NCI-H1092 treated with DMSO at 0.1 percent for 48 hours (cell line): ENCODE measurements around the gene XPOT.

ENCODE experiments used
- DNase-seq: peaks from one replicate; lab custom pipeline; 2025; lab: John Stamatoyannopoulos, UW

The XPOT gene

GRCh38 chr12:64427988-64428387 is 23.8 kb downstream of the XPOT start:
- no peak for DNase-seq

- DNase-seq: no peak
Measured at GRCh38 chr12:64428956-64429355, 24.8 kb downstream of the XPOT start.

- DNase-seq: no peak
Measured at GRCh38 chr12:64430886-64431285, 26.7 kb downstream of the XPOT start.

GRCh38 chr12:64431791-64432190 is 27.6 kb downstream of the XPOT start:
- no peak for DNase-seq

GRCh38 chr12:64433915-64434314 is 29.7 kb downstream of the XPOT start:
- DNase-seq: no peak

- DNase-seq: no peak
Measured at GRCh38 chr12:64440100-64440499, 35.9 kb downstream of the XPOT start.

DNA sequence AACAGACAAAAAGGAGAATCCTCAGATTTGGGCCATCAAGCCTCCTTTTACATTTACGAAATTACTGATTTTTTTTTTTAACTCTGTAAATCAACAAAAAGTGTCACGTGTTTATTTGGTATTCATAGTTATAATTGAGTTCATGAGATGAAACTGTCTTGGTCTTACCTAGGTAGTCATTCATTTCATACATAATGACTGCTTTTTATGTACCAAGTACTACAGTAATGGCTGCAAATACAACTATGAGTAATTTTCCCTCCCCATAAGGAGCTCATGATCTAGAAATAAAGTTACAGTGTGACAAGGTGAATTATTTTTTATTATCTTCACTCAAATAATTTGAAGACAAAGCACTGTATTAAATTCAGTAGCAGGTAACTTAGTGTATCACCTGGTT is 41.3 kb downstream of the XPOT start:
- DNase-seq: no peak

GRCh38 chr12:64446295-64446694 is 42.1 kb downstream of the XPOT start:
- DNase-seq: no peak

DNA sequence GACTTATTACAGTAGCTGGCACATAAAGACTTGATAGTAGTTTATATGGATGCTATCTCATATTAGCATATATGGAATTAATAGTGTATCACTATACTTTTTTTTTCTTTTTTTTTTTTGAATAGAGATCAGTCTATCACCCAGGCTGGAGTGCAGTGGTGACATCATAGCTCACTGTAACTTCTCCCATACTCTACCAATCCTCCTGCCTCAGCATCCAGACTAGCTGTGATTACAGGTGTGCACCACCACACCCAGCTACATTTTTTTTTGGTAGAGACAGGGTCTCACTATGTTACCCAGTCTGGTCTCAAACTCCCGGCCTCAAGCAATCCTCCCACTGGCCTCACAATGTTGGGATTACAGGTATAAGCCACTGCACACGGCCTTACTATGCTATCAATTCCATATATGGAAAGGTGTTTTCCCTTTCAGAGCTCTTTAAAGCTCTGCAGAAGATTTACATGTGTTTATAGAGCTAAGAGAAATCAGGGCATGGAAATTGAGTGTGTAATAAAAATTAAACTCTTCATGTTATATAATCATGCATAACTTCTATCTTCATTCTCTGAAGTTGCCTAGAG is 46.0 kb downstream of the XPOT start:
- no peak for DNase-seq

GRCh38 chr12:64450711-64451486 is 46.7 kb downstream of the XPOT start:
- DNase-seq: peak; percentile 23

DNA sequence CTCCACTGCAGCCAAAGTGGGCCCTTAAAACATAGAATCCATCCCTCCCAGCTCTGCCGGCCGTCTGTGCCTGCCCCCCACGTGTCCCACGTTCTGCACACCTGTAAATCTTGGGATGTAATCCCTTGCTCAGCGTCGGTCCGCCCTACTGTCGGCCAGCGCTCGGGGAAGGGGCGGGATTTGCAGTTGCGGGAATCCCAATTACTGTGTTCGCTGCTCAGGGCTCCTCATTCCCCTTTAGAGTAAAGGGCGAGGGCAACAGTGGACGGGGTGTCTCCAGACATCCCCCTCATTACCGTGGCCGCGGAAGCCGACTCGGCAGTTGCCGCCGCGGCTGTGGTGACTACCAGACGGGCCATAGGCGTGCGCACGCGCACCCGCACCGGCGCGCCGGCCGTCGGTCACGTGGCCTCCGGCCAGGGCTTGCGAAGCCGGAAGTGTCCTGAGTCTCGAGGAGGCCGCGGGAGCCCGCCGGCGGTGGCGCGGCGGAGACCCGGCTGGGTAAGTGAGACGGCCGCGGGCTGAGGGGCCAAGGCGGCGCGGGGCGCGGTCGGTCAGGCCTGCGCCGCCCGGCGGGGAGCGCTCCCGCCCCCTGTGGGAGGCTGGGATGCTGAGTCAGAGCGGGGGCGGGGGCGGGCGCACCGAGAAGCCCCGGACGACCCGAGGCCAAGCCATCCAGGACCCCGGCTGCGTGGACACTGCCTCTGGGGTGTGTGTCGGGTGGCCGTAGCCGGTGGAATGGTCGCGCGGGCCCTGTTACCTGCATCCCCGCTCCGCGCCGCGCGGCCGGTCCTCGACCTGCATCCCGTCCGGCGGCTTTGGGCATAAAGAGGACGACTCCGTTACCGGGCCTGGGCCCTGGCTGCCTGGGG is 47.7 kb downstream of the XPOT start, which contains the start of gene TBK1:
Gene TBK1, plus strand, starts transcription at position 434 of the 872 bp plus-strand sequence. CDS start 3,751 bp downstream, outside the sequence.
- peak; percentile 66 for DNase-seq

DNA sequence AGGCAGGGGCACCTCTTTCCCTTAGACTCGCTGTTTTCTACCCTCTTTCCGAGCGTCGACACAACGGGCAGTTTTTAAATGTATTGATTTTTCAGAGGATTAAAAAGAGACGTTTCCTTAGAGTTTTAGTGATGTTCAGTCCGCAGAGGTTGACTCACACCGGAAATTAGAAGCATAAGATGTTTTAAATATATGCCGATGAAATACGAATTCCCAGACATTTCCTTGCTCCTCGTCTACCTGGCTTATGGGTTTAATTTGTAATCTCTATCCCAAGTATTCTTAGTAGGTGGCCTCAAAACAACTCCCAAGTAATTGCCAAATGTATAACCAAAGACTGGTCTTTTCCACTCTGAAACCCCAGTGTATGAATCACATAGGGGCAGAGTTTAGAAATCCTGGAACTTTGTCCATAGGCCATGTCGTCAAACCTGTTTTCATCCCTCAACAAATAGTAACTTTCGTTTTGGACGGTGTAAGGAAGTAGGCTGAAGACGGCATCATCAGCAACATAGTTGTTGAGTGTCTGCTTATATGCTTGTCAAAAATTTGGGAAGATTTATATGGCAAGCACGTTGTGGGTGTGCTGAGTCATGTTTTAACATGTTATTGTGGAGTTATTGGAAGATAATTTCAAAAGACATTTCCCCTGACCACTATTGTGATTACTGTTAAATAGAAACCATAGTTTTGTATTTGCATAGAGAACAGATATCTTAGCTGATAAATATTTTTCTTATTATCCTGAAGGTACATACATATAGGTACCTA is 48.6 kb downstream of the XPOT start:
- DNase-seq: peak; percentile 21

- no peak for DNase-seq
Measured at GRCh38 chr12:64455506-64455905, 51.3 kb downstream of the XPOT start.

DNA sequence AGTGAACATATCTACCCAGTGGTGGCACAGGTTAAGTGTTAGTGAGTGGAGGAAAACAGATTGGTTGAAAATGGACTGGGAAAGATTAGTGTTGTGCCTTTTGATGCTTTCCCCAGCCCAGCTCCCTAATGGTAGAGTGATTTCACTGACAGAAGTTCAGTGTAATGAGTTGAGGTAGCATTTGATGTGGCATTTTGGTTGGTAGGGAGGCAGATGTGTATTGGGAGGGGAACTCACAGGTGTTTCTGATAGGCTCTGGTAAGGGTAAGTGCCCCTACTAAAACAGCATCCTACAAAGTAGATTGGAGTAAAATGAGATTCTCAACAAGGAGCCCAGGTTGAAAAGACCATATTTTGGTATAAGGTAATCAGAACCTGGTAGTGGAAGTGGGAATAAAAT is 51.9 kb downstream of the XPOT start:
- no peak for DNase-seq

DNA sequence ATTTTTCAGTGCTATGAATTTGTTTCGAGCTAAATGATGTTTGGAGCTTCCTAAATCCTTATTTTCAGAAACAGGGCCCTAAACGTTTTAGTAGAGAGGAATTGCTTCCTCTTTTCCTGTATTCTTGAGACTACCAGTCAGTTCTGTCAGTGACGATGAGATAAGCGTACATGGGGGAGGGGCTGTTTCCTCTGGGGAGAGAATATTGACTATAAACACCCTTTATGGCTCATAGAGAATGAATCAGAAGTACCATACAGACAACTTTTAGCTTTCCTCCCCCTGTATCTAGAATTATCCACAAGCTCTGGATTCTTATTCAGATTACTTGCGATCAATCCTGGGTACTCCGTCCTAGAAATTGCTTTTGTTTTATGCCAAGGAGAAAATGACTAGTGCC is 52.8 kb downstream of the XPOT start:
- DNase-seq: no peak

- no peak for DNase-seq
Measured at GRCh38 chr12:64457466-64457865, 53.3 kb downstream of the XPOT start.

GRCh38 chr12:64457923-64458322 is 53.7 kb downstream of the XPOT start:
- DNase-seq: no peak

DNA sequence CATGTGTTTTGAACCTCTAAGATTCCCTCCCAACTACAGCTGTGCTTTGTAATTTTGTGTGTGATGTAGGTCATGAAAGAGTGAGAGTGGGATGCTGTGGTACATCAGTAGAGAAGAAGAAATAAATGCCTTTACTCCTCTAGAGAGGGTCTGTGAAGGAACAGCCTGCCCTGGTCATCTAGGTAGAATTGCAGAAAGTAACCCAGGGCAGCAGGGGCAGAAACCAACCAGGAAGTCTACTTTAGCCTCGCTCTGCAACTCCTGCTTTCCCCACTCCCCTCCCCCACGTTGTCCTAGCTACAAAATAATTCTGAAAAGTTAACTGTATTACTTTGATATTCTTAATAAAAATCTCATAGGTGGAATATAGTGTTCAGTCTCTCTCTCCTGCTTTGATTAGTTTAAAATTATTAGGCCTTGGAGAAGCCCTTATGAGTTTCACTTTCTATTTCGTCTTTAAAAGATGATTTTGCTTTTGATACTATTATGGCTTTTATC is 55.3 kb downstream of the XPOT start:
- no peak for DNase-seq

- no peak for DNase-seq
Measured at GRCh38 chr12:64461634-64462414, 57.6 kb downstream of the XPOT start.

GRCh38 chr12:64466178-64466577 is 62.0 kb downstream of the XPOT start:
- DNase-seq: no peak

- DNase-seq: no peak
Measured at GRCh38 chr12:64468966-64469365, 64.8 kb downstream of the XPOT start.
